OCI-LY7 (cell line): ENCODE data around the gene KDM2B. TPM values are rescaled to one million over a fixed set of nuclear protein-coding genes. Genes with fewer than 3 reads are reported as not detected.

Experiments used
- BruUV-seq: library from RNA; stranded (reverse); fragments of 400-500 nt; replicated peaks from 2 replicates; lab custom pipeline; 2021; lab: Mats Ljungman, UMichigan
- CTCF ChIA-PET: fragments of 300-600 bp; sonication (Branson Sonifier 250); formaldehyde crosslinking; loops from one replicate; lab custom pipeline; 2022; ENCODE audit warnings: antibody characterized with exemption; ENCODE audit not compliant: unreplicated experiment; lab: Charles Lee
- POLR2A ChIA-PET: fragments of 300-600 bp; sonication (Branson Sonifier 250); formaldehyde crosslinking; loops from one replicate; lab custom pipeline; 2022; ENCODE audit warnings: antibody characterized with exemption; lab: Charles Lee
- DNase-seq: peaks from one replicate; pipeline ENCODE4 v3.0.0-alpha.2; 2015; ENCODE audit warnings: low spot score
- H2AFZ ChIP-seq: fragments of 200-600 bp; sonication (generic), shearing (Covaris generic); 2 replicates; pipeline ENCODE4 v1.6.1; 2014; ENCODE audit warnings: mild to moderate bottlenecking, antibody characterized with exemption, low read length, moderate library complexity
- H3K27ac ChIP-seq: fragments of 200-600 bp; sonication (generic); 2 replicates; pipeline ENCODE4 v1.5.1; 2014; ENCODE audit warnings: mixed run types, low read depth, mild to moderate bottlenecking, moderate library complexity, low read length, inconsistent platforms; ENCODE audit not compliant: poor library complexity, severe bottlenecking
- H3K36me3 ChIP-seq: fragments of 200-600 bp; sonication (generic); 2 replicates; pipeline ENCODE4 v1.6.1; 2014; ENCODE audit warnings: mild to moderate bottlenecking, antibody characterized with exemption, low read length, moderate library complexity, mixed read lengths; ENCODE audit not compliant: insufficient read depth
- H3K4me1 ChIP-seq: fragments of 200-600 bp; sonication (generic); 2 replicates; pipeline ENCODE4 v1.5.1; 2014; ENCODE audit warnings: mild to moderate bottlenecking, low read length; ENCODE audit not compliant: insufficient read depth, poor library complexity, severe bottlenecking
- H3K4me2 ChIP-seq: fragments of 200-600 bp; sonication (generic); 2 replicates; pipeline ENCODE4 v1.6.1; 2014; ENCODE audit warnings: mild to moderate bottlenecking, low read length
- H3K4me3 ChIP-seq: fragments of 200-600 bp; sonication (generic); 2 replicates; pipeline ENCODE4 v1.5.1; 2014; ENCODE audit warnings: mild to moderate bottlenecking, low read depth, low read length; ENCODE audit not compliant: poor library complexity, severe bottlenecking
- H3K79me2 ChIP-seq: fragments of 200-600 bp; sonication (generic); 2 replicates; pipeline ENCODE4 v1.6.1; 2016; ENCODE audit warnings: low read depth, mild to moderate bottlenecking, low read length, moderate library complexity, mixed read lengths; ENCODE audit not compliant: insufficient read depth
- H3K9me2 ChIP-seq: fragments of 200-600 bp; sonication (generic); 2 replicates; pipeline ENCODE4 v1.6.1; 2016; ENCODE audit warnings: mild to moderate bottlenecking, low read length, mixed read lengths; ENCODE audit not compliant: insufficient read depth
- H3K9me3 ChIP-seq: fragments of 200-600 bp; sonication (generic); 2 replicates; pipeline ENCODE4 v1.6.1; 2014; ENCODE audit warnings: mild to moderate bottlenecking, mixed run types, low read length, mixed read lengths
- H4K20me1 ChIP-seq: fragments of 200-600 bp; sonication (generic); 2 replicates; pipeline ENCODE4 v1.6.1; 2014; ENCODE audit warnings: mild to moderate bottlenecking, antibody characterized with exemption, low read length, moderate library complexity, mixed read lengths; ENCODE audit not compliant: insufficient read depth
- EZH2phosphoT487 ChIP-seq: fragments of 200-600 bp; sonication (generic); IDR thresholded peaks from 2 replicates; pipeline ENCODE4 v1.6.1; 2018; ENCODE audit warnings: low read depth, borderline replicate concordance, mild to moderate bottlenecking, mixed run types, antibody characterized with exemption, low read length, moderate library complexity, mixed read lengths
- intact Hi-C: fragments of 100-400 bp; cut with micrococcal nuclease; formaldehyde crosslinking; loops from one replicate; pipeline ENCODE4 v1.10.0; 2022; ENCODE audit not compliant: unreplicated experiment
- total RNA-seq, 2 experiments: library from RNA; depleted of rRNA in 1 of 2; stranded (reverse); fragments of >200 nt in 1 of 2; shearing (Covaris generic) in 1 of 2; gene quantifications; 2 replicates each; pipeline ENCODE4 v1.2.3, GENCODE V29; 2014 to 2022
- TF ChIP-seq, protein P1 (sequence below): fragments of 200-600 bp; sonication (generic); conservative IDR thresholded peaks from 2 replicates; pipeline ENCODE4 v1.5.1; 2014; ENCODE audit warnings: mild to moderate bottlenecking, antibody characterized with exemption, low read length, moderate library complexity, mixed read lengths

Gene KDM2B
- total RNA-seq, 2 experiments from 2014 or later, result 78.5 to 88.0 TPM

DNA sequence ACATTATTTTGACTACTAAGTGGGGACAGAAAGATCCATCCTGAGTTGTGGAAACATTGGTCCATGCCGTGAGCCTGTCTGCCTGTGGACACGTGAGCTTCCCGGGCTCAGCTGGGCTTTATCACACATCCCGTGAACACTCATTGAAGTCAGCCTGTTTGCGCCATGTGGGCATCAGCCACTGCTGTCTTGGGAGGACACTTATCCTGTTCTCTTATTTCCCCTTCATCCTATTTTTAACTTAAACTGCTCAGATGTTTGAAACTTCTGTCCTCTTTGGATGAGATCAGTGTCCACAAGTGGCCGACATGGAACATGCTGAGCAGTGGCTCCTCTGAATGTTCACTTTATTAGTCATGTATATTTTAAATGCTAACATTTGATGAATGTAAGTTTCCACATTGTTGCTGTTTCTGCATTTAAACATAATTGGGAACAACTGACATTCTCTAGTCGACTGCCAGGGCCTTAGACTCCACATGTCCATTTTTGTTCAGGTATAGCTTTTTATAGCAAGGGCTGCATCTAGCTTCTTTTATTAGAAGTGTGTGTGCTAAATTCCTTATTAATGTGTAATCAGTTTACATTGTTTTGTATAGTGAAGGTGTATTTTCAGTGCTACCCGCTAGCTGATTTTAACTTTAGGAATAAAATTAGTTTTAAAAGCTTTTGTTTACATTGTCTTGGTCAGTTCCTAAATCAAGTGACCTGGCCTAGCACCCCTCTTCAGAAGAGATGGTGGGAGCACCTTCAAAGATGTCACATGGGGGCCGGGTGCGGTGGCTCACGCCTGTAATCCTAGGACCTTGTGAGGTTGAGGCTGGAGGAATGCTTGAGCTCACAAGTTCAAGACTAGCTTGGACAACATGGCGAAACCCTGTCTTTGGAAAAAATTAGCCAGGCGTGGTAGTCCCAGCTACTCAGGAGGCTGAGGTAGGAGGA lies 156.9 kb downstream of the KDM2B start:
- no peak overlapping the region for H3K4me3 ChIP-seq
- POLR2A ChIA-PET, result interaction anchor here (0.6 to 4.7 kb wide), 11 partner anchors 7 to 119 kb away, joined by 3 to 37 read pairs (median 3); partner anchors contain the start of genes ANAPC5 and RNF34
- H3K79me2 ChIP-seq, result peaks cover 14% of the 10 kb centered on the region; the same call in 1 of the 2 replicates
- CTCF ChIA-PET, result interaction anchor here (0.6 kb wide), 1 partner anchor 72 kb away, joined by 3 read pairs; no protein-coding TSS in a partner anchor
- intact Hi-C loops, result loop anchor here (2.0 kb wide), 1 partner anchor 71 kb away; the partner anchor contains the start of gene ANAPC5
- H3K9me2 ChIP-seq, result no peaks in the 10 kb centered on the region
- TF ChIP-seq EZH2phosphoT487, result no peak
- TF ChIP-seq, protein P1, sequence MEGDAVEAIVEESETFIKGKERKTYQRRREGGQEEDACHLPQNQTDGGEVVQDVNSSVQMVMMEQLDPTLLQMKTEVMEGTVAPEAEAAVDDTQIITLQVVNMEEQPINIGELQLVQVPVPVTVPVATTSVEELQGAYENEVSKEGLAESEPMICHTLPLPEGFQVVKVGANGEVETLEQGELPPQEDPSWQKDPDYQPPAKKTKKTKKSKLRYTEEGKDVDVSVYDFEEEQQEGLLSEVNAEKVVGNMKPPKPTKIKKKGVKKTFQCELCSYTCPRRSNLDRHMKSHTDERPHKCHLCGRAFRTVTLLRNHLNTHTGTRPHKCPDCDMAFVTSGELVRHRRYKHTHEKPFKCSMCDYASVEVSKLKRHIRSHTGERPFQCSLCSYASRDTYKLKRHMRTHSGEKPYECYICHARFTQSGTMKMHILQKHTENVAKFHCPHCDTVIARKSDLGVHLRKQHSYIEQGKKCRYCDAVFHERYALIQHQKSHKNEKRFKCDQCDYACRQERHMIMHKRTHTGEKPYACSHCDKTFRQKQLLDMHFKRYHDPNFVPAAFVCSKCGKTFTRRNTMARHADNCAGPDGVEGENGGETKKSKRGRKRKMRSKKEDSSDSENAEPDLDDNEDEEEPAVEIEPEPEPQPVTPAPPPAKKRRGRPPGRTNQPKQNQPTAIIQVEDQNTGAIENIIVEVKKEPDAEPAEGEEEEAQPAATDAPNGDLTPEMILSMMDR, result no peak
- DNase-seq, result no peak
- H2AFZ ChIP-seq, result no peak overlapping the region
- peaks cover 10% of the 10 kb centered on the region; the same call in 1 of the 2 replicates for H3K9me3 ChIP-seq
- peak overlapping the region; percentile 94 for H3K27ac ChIP-seq
- TSS peak; percentile 15 for BruUV-seq
- H3K4me1 ChIP-seq, result peaks cover 35% of the 10 kb centered on the region
- no peaks in the 10 kb centered on the region for H4K20me1 ChIP-seq
- H3K36me3 ChIP-seq, result peaks cover 95% of the 10 kb centered on the region
- peak overlapping the region; percentile 52; the same call in 1 of the 2 replicates for H3K4me2 ChIP-seq

- Histone ChIP-seq H3K4me2 (no peak overlapping the region), H3K4me1 (peaks cover 35% of the 10 kb centered on the region), H3K79me2 (peaks cover 14% of the 10 kb centered on the region; the same call in 1 of the 2 replicates), H3K36me3 (peaks cover 95% of the 10 kb centered on the region), H3K9me2 (no peaks in the 10 kb centered on the region), H3K4me3 (no peak overlapping the region), H4K20me1 (no peaks in the 10 kb centered on the region), H3K27ac (peak overlapping the region; percentile 94), H3K9me3 (peaks cover 10% of the 10 kb centered on the region; the same call in 1 of the 2 replicates), H2AFZ (no peak overlapping the region)
- DNase-seq, result no peak
- ChIA-PET CTCF (no interaction called here), POLR2A (interaction anchor here (0.6 to 4.7 kb wide), 6 partner anchors 9 to 72 kb away, joined by 3 to 37 read pairs (median 3); partner anchors contain the start of genes ANAPC5 and RNF34)
- intact Hi-C loops, result no loop called here
- no TSS peak for BruUV-seq
- TF ChIP-seq, protein P1, result no peak
- TF ChIP-seq EZH2phosphoT487, result no peak
These were observed 157.6 kb downstream of the KDM2B start for GRCh38 chr12:121423253-121423652.
